DMS79 treated with DMSO at 0.1 percent for 48 hours (cell line): ENCODE results near the gene PJVK.
"Not testable (repeated sequence)": the region's sequence is repeated elsewhere in the genome, so short reads cannot be mapped to it uniquely, and the experiment has no call there.

Experiments
- DNase-seq: peaks from one replicate; lab custom pipeline; 2025; lab: John Stamatoyannopoulos, UW

The PJVK gene

GRCh38 chr2:178429336-178429735, 21.8 kb upstream of the PJVK start:
- DNase-seq, result no peak

GRCh38 chr2:178436662-178437061, 14.5 kb upstream of the PJVK start:
- no peak for DNase-seq

- DNase-seq, result no peak
Measured at GRCh38 chr2:178441426-178441825, 9.8 kb upstream of the PJVK start.

GRCh38 chr2:178448968-178449661, 2.1 kb upstream of the PJVK start:
- no peak for DNase-seq

- no peak for DNase-seq
Measured at GRCh38 chr2:178449700-178450523, 1.3 kb upstream of the PJVK start.

GRCh38 chr2:178450524-178450773, 729 bp upstream of the PJVK start:
- DNase-seq, result peak; percentile 80

GRCh38 chr2:178452334-178452733, 1.2 kb downstream of the PJVK start:
- peak; percentile 14 for DNase-seq

- DNase-seq, result no peak
Measured at GRCh38 chr2:178452870-178453269, 1.7 kb downstream of the PJVK start.

- no peak for DNase-seq
Measured at GRCh38 chr2:178455947-178456346, 4.8 kb downstream of the PJVK start.

GRCh38 chr2:178457390-178457886, 6.3 kb downstream of the PJVK start:
- no peak for DNase-seq

- no peak for DNase-seq
Measured at GRCh38 chr2:178469219-178469849, 18.2 kb downstream of the PJVK start.

GRCh38 chr2:178471313-178471712, 20.1 kb downstream of the PJVK start:
- DNase-seq, result not testable (repeated sequence)

- DNase-seq, result no peak
Measured at GRCh38 chr2:178473373-178473772, 22.2 kb downstream of the PJVK start.

GRCh38 chr2:178473931-178474330, 22.8 kb downstream of the PJVK start:
- no peak for DNase-seq

GRCh38 chr2:178474560-178474959, 23.4 kb downstream of the PJVK start:
- DNase-seq, result no peak

- DNase-seq, result no peak
Measured at GRCh38 chr2:178476477-178476876, 25.3 kb downstream of the PJVK start.

GRCh38 chr2:178477443-178478129, 26.4 kb downstream of the PJVK start:
- peak; percentile 45 for DNase-seq

- DNase-seq, result peak; percentile 69
Measured at GRCh38 chr2:178478130-178478438, 26.9 kb downstream of the PJVK start.

- peak; percentile 86 for DNase-seq
Measured at GRCh38 chr2:178478439-178479274, 27.5 kb downstream of the PJVK start, which contains the start of gene FKBP7. Gene FKBP7, minus strand, starts transcription at chr2:178478600. Its CDS starts 101 bp downstream, at chr2:178478499.

GRCh38 chr2:178479275-178479616, 28.1 kb downstream of the PJVK start:
- DNase-seq, result no peak

GRCh38 chr2:178479758-178480226, 28.6 kb downstream of the PJVK start:
- peak; percentile 64 for DNase-seq
